Left forelimb (tissue), 1 donor: ENCODE measurements around the gene PEAK1.
"Not testable (repeated sequence)": the region's sequence is repeated elsewhere in the genome, so short reads cannot be mapped to it uniquely, and the experiment has no call there.

Source experiments
- DNase-seq: peaks from one replicate; pipeline ENCODE4 v3.0.0-alpha.2; 2018; ENCODE audit warnings: low spot score

Gene PEAK1

GRCh38 chr15:77225646-77226045 is 194.3 kb downstream of the PEAK1 start:
- DNase-seq: no peak

- no peak for DNase-seq
Observed at GRCh38 chr15:77225088-77225487, 194.8 kb downstream of the PEAK1 start.

- DNase-seq: no peak
Observed at GRCh38 chr15:77224352-77224751, 195.6 kb downstream of the PEAK1 start.

- DNase-seq: no peak
Observed at GRCh38 chr15:77221708-77222107, 198.2 kb downstream of the PEAK1 start.

GRCh38 chr15:77221174-77221573 is 198.7 kb downstream of the PEAK1 start:
- DNase-seq: no peak

- DNase-seq: no peak
Observed at GRCh38 chr15:77219841-77220240, 200.1 kb downstream of the PEAK1 start.

- no peak for DNase-seq
Observed at GRCh38 chr15:77209221-77209620, 210.7 kb downstream of the PEAK1 start.

- no peak for DNase-seq
Observed at GRCh38 chr15:77208241-77208640, 211.7 kb downstream of the PEAK1 start.

- no peak for DNase-seq
Observed at GRCh38 chr15:77201665-77202064, 218.2 kb downstream of the PEAK1 start.

- DNase-seq: no peak
Observed at GRCh38 chr15:77196381-77196780, 223.5 kb downstream of the PEAK1 start.

- DNase-seq: no peak
Observed at GRCh38 chr15:77195586-77195985, 224.3 kb downstream of the PEAK1 start.

- no peak for DNase-seq
Observed at GRCh38 chr15:77192451-77192850, 227.5 kb downstream of the PEAK1 start.

GRCh38 chr15:77191230-77191834 is 228.6 kb downstream of the PEAK1 start:
- DNase-seq: no peak

GRCh38 chr15:77187751-77188464 is 232.0 kb downstream of the PEAK1 start:
- no peak for DNase-seq

- no peak for DNase-seq
Observed at GRCh38 chr15:77186594-77187011, 233.3 kb downstream of the PEAK1 start.

GRCh38 chr15:77185242-77185785 is 234.6 kb downstream of the PEAK1 start:
- DNase-seq: no peak

- not testable (repeated sequence) for DNase-seq
Observed at GRCh38 chr15:77184352-77184751, 235.6 kb downstream of the PEAK1 start.

- DNase-seq: no peak
Observed at GRCh38 chr15:77183066-77183465, 236.8 kb downstream of the PEAK1 start.

- no peak for DNase-seq
Observed at GRCh38 chr15:77181305-77182074, 238.4 kb downstream of the PEAK1 start.

- no peak for DNase-seq
Observed at GRCh38 chr15:77180757-77181156, 239.1 kb downstream of the PEAK1 start.

GRCh38 chr15:77180270-77180669 is 239.6 kb downstream of the PEAK1 start:
- no peak for DNase-seq

GRCh38 chr15:77179541-77179998 is 240.3 kb downstream of the PEAK1 start:
- no peak for DNase-seq

- no peak for DNase-seq
Observed at GRCh38 chr15:77178411-77178810, 241.5 kb downstream of the PEAK1 start.
